IMR-90 (cell line): Measurements from ENCODE around the gene LYRM9. TPM values are rescaled to one million over a fixed set of nuclear protein-coding genes. Genes with fewer than 3 reads are reported as not detected.

Experiments
- ATAC-seq: fragments of 200-7000 bp; cut with Tn5 transposase; 2 replicates; pipeline ENCODE4 v1.9.1; 2020; ENCODE audit warnings: low read depth, mild to moderate bottlenecking, moderate library complexity
- BruUV-seq: library from RNA; stranded (reverse); fragments of 400-500 nt; replicated peaks from 2 replicates; lab custom pipeline; 2021; lab: Mats Ljungman, UMichigan
- CTCF ChIA-PET: fragments of 300-600 bp; formaldehyde crosslinking; extraction: SDS; loops from one replicate; lab custom pipeline; 2021; ENCODE audit warnings: antibody characterized with exemption; lab: Yijun Ruan, JAX
- POLR2A ChIA-PET: fragments of 300-600 bp; sonication (Branson Sonifier 250); formaldehyde crosslinking; loops from one replicate; lab custom pipeline; 2022; ENCODE audit warnings: antibody characterized with exemption; ENCODE audit not compliant: unreplicated experiment; lab: Charles Lee
- DNase-seq: peaks from one replicate; pipeline ENCODE4 v3.0.0; 2013
- H2AFZ ChIP-seq: replicated peaks from 2 replicates; pipeline ENCODE3; 2013; ENCODE audit warnings: low read length, mild to moderate bottlenecking; ENCODE audit not compliant: poor library complexity
- H2AK5ac ChIP-seq: 2 replicates; pipeline ENCODE4 v1.6.1; 2013; ENCODE audit warnings: low read depth, low read length, inconsistent platforms
- H2AK9ac ChIP-seq: replicated peaks from 2 replicates; pipeline ENCODE3; 2013; ENCODE audit warnings: mild to moderate bottlenecking, low read depth, low read length, moderate library complexity; ENCODE audit not compliant: poor library complexity
- H2BK120ac ChIP-seq: 2 replicates; pipeline ENCODE4 v1.6.1; 2013; ENCODE audit warnings: low read depth, low read length, inconsistent platforms
- H2BK15ac ChIP-seq: 3 replicates; pipeline ENCODE4 v1.6.1; 2013; ENCODE audit warnings: low read depth, low read length, inconsistent platforms
- H2BK20ac ChIP-seq: 2 replicates; pipeline ENCODE4 v1.6.1; 2013; ENCODE audit warnings: low read depth, mild to moderate bottlenecking, inconsistent platforms, low read length, moderate library complexity
- H2BK5ac ChIP-seq: 2 replicates; pipeline ENCODE4 v1.6.1; 2013; ENCODE audit warnings: mild to moderate bottlenecking, low read depth, low read length, inconsistent platforms; ENCODE audit not compliant: poor library complexity, severe bottlenecking
- H3K14ac ChIP-seq: replicated peaks from 2 replicates; pipeline ENCODE4 v1.6.1; 2013; ENCODE audit warnings: low read depth, low read length, inconsistent platforms
- H3K18ac ChIP-seq: 2 replicates; pipeline ENCODE4 v1.6.1; 2013; ENCODE audit warnings: low read depth, low read length, control low read depth
- H3K23ac ChIP-seq: 2 replicates; pipeline ENCODE4 v1.6.1; 2013; ENCODE audit warnings: low read depth, low read length, inconsistent platforms
- H3K27ac ChIP-seq: 2 replicates; pipeline ENCODE4 v1.5.1; 2013; ENCODE audit warnings: mild to moderate bottlenecking, control low read depth, low read length; ENCODE audit not compliant: insufficient read depth
- H3K27me3 ChIP-seq: 2 replicates; pipeline ENCODE4 v1.6.1; 2013; ENCODE audit warnings: low read length; ENCODE audit not compliant: control insufficient read depth, insufficient read depth
- H3K36me3 ChIP-seq: 2 replicates; pipeline ENCODE4 v1.6.1; 2013; ENCODE audit warnings: low read length, mixed read lengths; ENCODE audit not compliant: control insufficient read depth, insufficient read depth
- H3K4ac ChIP-seq: 2 replicates; pipeline ENCODE4 v1.6.1; 2013; ENCODE audit warnings: low read depth, low read length, inconsistent platforms
- H3K4me1 ChIP-seq: 2 replicates; pipeline ENCODE4 v1.6.1; 2013; ENCODE audit warnings: low read length, mixed read lengths; ENCODE audit not compliant: control insufficient read depth, insufficient read depth
- H3K4me2 ChIP-seq: 2 replicates; pipeline ENCODE4 v1.6.1; 2013; ENCODE audit warnings: low read depth, mild to moderate bottlenecking, control low read depth, low read length, moderate library complexity
- H3K4me3 ChIP-seq: 2 replicates; pipeline ENCODE4 v1.5.1; 2013; ENCODE audit warnings: low read depth, mild to moderate bottlenecking, control low read depth, low read length, moderate library complexity; ENCODE audit not compliant: insufficient read depth
- H3K56ac ChIP-seq: 2 replicates; pipeline ENCODE4 v1.6.1; 2013; ENCODE audit warnings: low read length, inconsistent platforms; ENCODE audit not compliant: insufficient read depth; ENCODE audit errors: extremely low read depth
- H3K79me1 ChIP-seq, 2 experiments: 2 replicates each; pipeline ENCODE4 v1.6.1; 2013; ENCODE audit warnings: low read length in 2 of 2, inconsistent platforms in 1 of 2, low read depth in 1 of 2
- H3K9ac ChIP-seq: 2 replicates; pipeline ENCODE4 v1.6.1; 2013; ENCODE audit warnings: low read depth, low read length, control low read depth
- H3K9me1 ChIP-seq: 2 replicates; pipeline ENCODE4 v1.6.1; 2013; ENCODE audit warnings: low read length, inconsistent platforms; ENCODE audit not compliant: insufficient read depth
- H3K9me3 ChIP-seq: 2 replicates; pipeline ENCODE4 v1.6.1; 2013; ENCODE audit warnings: low read length; ENCODE audit not compliant: control insufficient read depth, insufficient read depth
- H4K20me1 ChIP-seq: 2 replicates; pipeline ENCODE4 v1.6.1; 2013; ENCODE audit warnings: low read length, inconsistent platforms; ENCODE audit not compliant: insufficient read depth
- H4K5ac ChIP-seq: 2 replicates; pipeline ENCODE4 v1.6.1; 2013; ENCODE audit warnings: mild to moderate bottlenecking, low read depth, low read length, control low read depth
- H4K8ac ChIP-seq, 2 experiments: 2 replicates each; pipeline ENCODE4 v1.6.1; 2013; ENCODE audit warnings: low read depth in 2 of 2, low read length in 2 of 2, control low read depth in 1 of 2, inconsistent platforms in 1 of 2
- H4K91ac ChIP-seq: 2 replicates; pipeline ENCODE4 v1.6.1; 2013; ENCODE audit warnings: low read depth, low read length, inconsistent platforms; ENCODE audit not compliant: insufficient read depth
- BHLHE40 ChIP-seq: fragments of 150-350 bp; IDR thresholded peaks from 2 replicates; pipeline ENCODE4 v1.6.1; 2016; ENCODE audit warnings: mild to moderate bottlenecking, low read depth, low read length
- CEBPB ChIP-seq: IDR thresholded peaks from 2 replicates; pipeline ENCODE4 v1.6.1; 2012; ENCODE audit warnings: low read depth, low read length, improper control_type of control experiment
- CHD1 ChIP-seq: IDR thresholded peaks from 2 replicates; pipeline ENCODE4 v1.6.1; 2012; ENCODE audit warnings: low read depth, low read length, improper control_type of control experiment
- CTCF ChIP-seq: conservative IDR thresholded peaks from 2 replicates; pipeline ENCODE4 v1.5.1; 2012; ENCODE audit warnings: mild to moderate bottlenecking, low read depth, low read length, improper control_type of control experiment
- FOS ChIP-seq: fragments of 150-350 bp; IDR thresholded peaks from 2 replicates; pipeline ENCODE4 v1.6.1; 2016; ENCODE audit warnings: low read depth, low read length
- MAFK ChIP-seq: IDR thresholded peaks from 2 replicates; pipeline ENCODE4 v1.6.1; 2012; ENCODE audit warnings: low read depth, low read length, improper control_type of control experiment
- MAZ ChIP-seq: IDR thresholded peaks from 2 replicates; pipeline ENCODE4 v1.6.1; 2012; ENCODE audit warnings: low read depth, mild to moderate bottlenecking, low read length, improper control_type of control experiment, moderate library complexity, borderline replicate concordance
- MXI1 ChIP-seq: IDR thresholded peaks from 2 replicates; pipeline ENCODE4 v1.6.1; 2012; ENCODE audit warnings: low read depth, mild to moderate bottlenecking, low read length, moderate library complexity, borderline replicate concordance
- RAD21 ChIP-seq: IDR thresholded peaks from 2 replicates; pipeline ENCODE4 v1.6.1; 2012; ENCODE audit warnings: low read length, improper control_type of control experiment
- RFX5 ChIP-seq: IDR thresholded peaks from 2 replicates; pipeline ENCODE4 v1.8.0; 2012; ENCODE audit warnings: low read depth, mild to moderate bottlenecking, low read length, moderate library complexity
- SMC3 ChIP-seq: fragments of 150-350 bp; IDR thresholded peaks from 2 replicates; pipeline ENCODE4 v1.6.1; 2016; ENCODE audit warnings: low read depth, mild to moderate bottlenecking, antibody characterized with exemption, low read length, moderate library complexity
- WGBS, 2 experiments: methylation state at CpG; one replicate each; pipeline versions ENCODE4 v1.1.5 to v1.1.7; 2013; ENCODE audit warnings: missing lambda C conversion rate in 2 of 2; ENCODE audit not compliant: insufficient read length in 1 of 2; ENCODE audit errors: extremely low coverage in 2 of 2; 5-methylcytosine and 5-hydroxymethylcytosine counted together
- dilution Hi-C: fragments of 300-500 bp; cut with HindIII; formaldehyde crosslinking; loops from one replicate; pipeline ENCODE4 v1.14.3; 2018; ENCODE audit warnings: low sequenced_read_pairs; ENCODE audit not compliant: unreplicated experiment
- in situ Hi-C: fragments of 300-500 bp; cut with MboI; formaldehyde crosslinking; loops from 3 replicates; pipeline ENCODE4 v1.14.3; 2019; ENCODE audit warnings: low sequenced_read_pairs, inconsistent platforms, mixed read lengths
- intact Hi-C: fragments of 100-400 bp; cut with micrococcal nuclease; formaldehyde crosslinking; loops from 2 replicates; pipeline ENCODE4 v1.10.0; 2022
- polyA plus RNA-seq, 3 experiments: library from polyadenylated mRNA; depleted of rRNA; stranded (reverse); fragments of >200 nt; gene quantifications; 2 replicates each; pipeline ENCODE4 v1.2.3, GENCODE V29; 2012; ENCODE audit warnings: low replicate concordance in 1 of 3
- total RNA-seq: library from RNA; depleted of rRNA; stranded (reverse); fragments of >200 nt; gene quantifications from 2 replicates; pipeline ENCODE4 v1.2.3, GENCODE V29; 2012

The LYRM9 gene
- total and polyA plus RNA-seq, 2 of the 4 experiments (the other 2 are of a cell fraction): 3.2 to 4.8 TPM

GRCh38 chr17:27899525-27899924 lies 6.4 kb upstream of the LYRM9 start:
- no peak overlapping the region for H4K8ac ChIP-seq
- no peak overlapping the region for H4K91ac ChIP-seq
- H3K79me1 ChIP-seq: no peaks in the 10 kb centered on the region
- H4K20me1 ChIP-seq: no peaks in the 10 kb centered on the region
- no peak overlapping the region for H2BK20ac ChIP-seq
- in situ Hi-C loops (no loop called here), intact Hi-C loops (loop anchor here (10.0 kb wide), 2 partner anchors 215 to 295 kb away; no protein-coding TSS in a partner anchor), dilution Hi-C loops (no loop called here)
- H3K4me3 ChIP-seq: no peak overlapping the region
- H2BK120ac ChIP-seq: no peak overlapping the region
- H2AK9ac ChIP-seq: no peak overlapping the region
- whole genome bisulfite sequencing, 2 experiments: no CpG with 5 or more reads among the region's 3 CpGs
- H2BK15ac ChIP-seq: no peak overlapping the region
- no peaks in the 10 kb centered on the region for H3K9me1 ChIP-seq
- no peak overlapping the region for H3K56ac ChIP-seq
- no peak overlapping the region for H3K18ac ChIP-seq
- ATAC-seq (no peak), DNase-seq (no peak)
- H3K4ac ChIP-seq: no peak overlapping the region
- TF ChIP-seq RFX5: no peak
- no peak for TF ChIP-seq CHD1
- no peak for TF ChIP-seq CTCF
- no peak for TF ChIP-seq CEBPB
- TF ChIP-seq MXI1: no peak
- TF ChIP-seq FOS: no peak
- TF ChIP-seq MAZ: no peak
- TF ChIP-seq RAD21: no peak
- TF ChIP-seq MAFK: no peak
- TF ChIP-seq SMC3: no peak
- TF ChIP-seq BHLHE40: no peak
- no peak overlapping the region for H3K4me2 ChIP-seq
- no peak overlapping the region for H4K5ac ChIP-seq
- H3K27ac ChIP-seq: no peak overlapping the region
- peaks cover 11% of the 10 kb centered on the region for H3K27me3 ChIP-seq
- H2AFZ ChIP-seq: no peak overlapping the region
- no peak overlapping the region for H2BK5ac ChIP-seq
- CTCF ChIA-PET: no interaction called here
- no peak overlapping the region for H3K14ac ChIP-seq
- H2AK5ac ChIP-seq: no peak overlapping the region
- POLR2A ChIA-PET: no interaction called here
- H3K9me3 ChIP-seq: no peaks in the 10 kb centered on the region
- BruUV-seq: no TSS peak
- no peaks in the 10 kb centered on the region for H3K4me1 ChIP-seq
- H3K36me3 ChIP-seq: no peaks in the 10 kb centered on the region
- no peak overlapping the region for H3K9ac ChIP-seq
- H3K23ac ChIP-seq: no peak overlapping the region
